Neural cell (in vitro differentiated cells): ENCODE results near the gene ST3GAL3.

Experiments
- CTCF ChIP-seq: fragments of 450-650 bp; IDR thresholded peaks from 2 replicates; pipeline ENCODE4 v1.5.1; 2014; ENCODE audit warnings: antibody characterized with exemption, mild to moderate bottlenecking, moderate library complexity; ENCODE audit not compliant: poor library complexity, severe bottlenecking
- EZH2 ChIP-seq: fragments of 200-600, 300-800 bp; shearing (Covaris generic), sonication (generic); IDR thresholded peaks from 2 replicates; pipeline ENCODE4 v1.6.1; 2014; ENCODE audit warnings: antibody characterized with exemption, low read length, borderline replicate concordance, mild to moderate bottlenecking; ENCODE audit not compliant: insufficient read depth, poor library complexity, severe bottlenecking
- MXI1 ChIP-seq: fragments of 450-650 bp; conservative IDR thresholded peaks from 2 replicates; pipeline ENCODE4 v1.6.1; 2014; ENCODE audit warnings: antibody characterized with exemption, mild to moderate bottlenecking; ENCODE audit not compliant: poor library complexity, severe bottlenecking

- TF ChIP-seq CTCF (no peak), EZH2 (no peak), MXI1 (no peak)
These were observed 90.6 kb downstream of the ST3GAL3 start for GRCh38 chr1:43797891-43798290.
